Muscle layer of colon (tissue), 2 donors: ENCODE results near the gene AHRR.
"Not testable (repeated sequence)": the region's sequence is repeated elsewhere in the genome, so short reads cannot be mapped to it uniquely, and the experiment has no call there.

Experiments used
- H3K27ac ChIP-seq: one replicate; pipeline ENCODE4 v1.7.0; 2013; ENCODE audit warnings: low read depth, mild to moderate bottlenecking, low read length, moderate library complexity
- H3K27me3 ChIP-seq, 2 donors: one replicate each; pipeline ENCODE4 v1.7.0; 2013; ENCODE audit warnings: low read length in 2 of 2, mild to moderate bottlenecking in 2 of 2; ENCODE audit not compliant: insufficient read depth in 2 of 2, control insufficient read depth in 1 of 2
- H3K36me3 ChIP-seq: one replicate; pipeline ENCODE4 v1.7.0; 2013; ENCODE audit warnings: mild to moderate bottlenecking, low read length; ENCODE audit not compliant: insufficient read depth
- H3K4me1 ChIP-seq: one replicate; pipeline ENCODE4 v1.7.0; 2013; ENCODE audit warnings: mild to moderate bottlenecking, low read length; ENCODE audit not compliant: insufficient read depth
- H3K4me3 ChIP-seq, 2 donors: one replicate each; pipeline ENCODE4 v1.7.0; 2013; ENCODE audit warnings: low read length in 2 of 2, low read depth in 1 of 2, mild to moderate bottlenecking in 1 of 2, moderate library complexity in 1 of 2
- H3K9ac ChIP-seq: one replicate; pipeline ENCODE4 v1.7.0; 2013; ENCODE audit warnings: low read length
- H3K9me3 ChIP-seq: one replicate; pipeline ENCODE4 v1.7.0; 2013; ENCODE audit warnings: mild to moderate bottlenecking, low read length
- donor health status: abdominal sarcoma.
- donor health status: Adenocarcinoma of cecum.

Gene AHRR

DNA sequence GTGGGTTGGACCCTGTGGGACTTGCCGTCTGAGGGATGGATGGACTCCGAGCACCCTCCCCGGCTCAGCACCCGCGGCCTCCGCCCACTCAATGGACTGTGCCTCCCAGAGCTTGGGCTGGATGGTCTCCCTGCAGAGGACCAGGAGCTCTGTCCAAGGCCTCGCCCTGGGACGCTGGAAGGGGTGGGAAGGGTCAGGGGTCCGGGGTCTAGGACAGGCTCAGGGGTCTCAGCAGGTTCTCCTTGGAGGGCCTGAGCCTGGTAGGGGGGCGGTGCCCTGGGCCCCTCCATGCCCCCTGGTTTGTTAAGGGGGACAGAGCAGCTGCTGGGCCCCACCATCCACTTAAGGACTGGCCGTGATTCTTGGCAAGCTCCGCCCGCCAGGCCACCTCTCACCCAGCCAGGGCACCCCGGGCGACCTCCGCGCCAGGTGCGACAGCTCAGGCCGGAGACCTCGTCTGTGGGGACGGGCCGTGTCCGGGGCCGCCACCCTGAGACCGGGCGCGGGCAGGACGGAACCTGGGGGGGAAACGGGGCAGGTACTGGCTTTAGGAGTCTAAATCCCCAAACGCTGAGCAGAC, 150.7 kb downstream of the AHRR start:
- no peaks in the 10 kb centered on the region for H3K36me3 ChIP-seq

DNA sequence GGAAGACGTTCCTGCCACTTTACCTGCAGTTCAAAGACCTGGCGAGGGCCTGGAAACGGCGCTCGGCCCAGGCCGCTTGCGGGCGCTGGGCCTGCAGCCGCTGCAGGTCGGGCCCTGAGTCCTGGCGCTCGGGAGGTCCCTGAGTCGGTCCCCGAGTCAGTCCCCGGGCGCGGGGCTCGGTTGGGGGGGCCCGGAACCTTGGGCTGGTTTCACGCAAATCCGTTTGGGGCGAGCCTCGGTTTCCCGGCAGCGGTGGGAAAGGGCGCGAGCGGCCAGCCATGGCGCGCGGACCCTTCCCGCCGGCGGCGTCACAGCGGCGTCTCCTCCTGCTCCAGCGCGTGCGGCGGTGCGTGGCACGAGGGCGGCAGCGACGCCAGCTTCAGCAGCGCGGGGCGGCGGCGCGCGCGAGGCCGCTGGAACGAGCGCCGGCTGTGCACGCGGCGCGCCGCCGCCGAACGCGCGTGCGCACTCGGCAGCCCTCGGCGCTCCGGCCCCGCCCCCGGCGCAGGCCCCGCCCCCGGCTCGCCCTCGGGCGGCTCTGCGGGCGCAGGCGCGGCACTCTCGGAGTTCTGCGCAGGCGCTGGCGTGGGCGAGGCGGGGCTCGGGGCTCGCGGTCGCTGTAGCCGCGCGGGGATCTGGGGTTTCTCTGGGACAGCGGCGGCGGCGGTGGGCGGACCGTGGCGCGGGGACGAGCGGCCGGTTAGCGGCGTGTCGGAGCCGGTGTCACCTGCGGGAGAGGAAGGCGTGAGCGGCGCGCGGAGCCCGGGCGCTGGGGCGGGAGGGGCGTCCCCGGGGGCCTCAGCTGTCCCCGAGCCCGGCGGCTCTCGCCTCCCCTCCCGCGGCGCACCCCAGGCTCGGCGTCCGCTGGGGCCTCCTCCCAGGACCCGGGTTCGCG, 151.4 kb downstream of the AHRR start:
- H3K9me3 ChIP-seq: no peaks in the 10 kb centered on the region
- peaks cover 19% of the 10 kb centered on the region for H3K4me1 ChIP-seq
- H3K4me3 ChIP-seq: peak overlapping the region; percentile 65 to 93
- H3K27ac ChIP-seq: peak overlapping the region; percentile 58
- H3K27me3 ChIP-seq: peaks cover 16 to 34% of the 10 kb centered on the region in 2 donors
- H3K9ac ChIP-seq: no peak overlapping the region
- H3K36me3 ChIP-seq: no peaks in the 10 kb centered on the region

More for the DNA sequence above, 150.7 kb downstream of the AHRR start:
- Histone ChIP-seq H3K27me3 (peaks cover 16 to 27% of the 10 kb centered on the region in 2 donors), H3K9ac (no peak overlapping the region), H3K27ac (peak overlapping the region; percentile 49), H3K9me3 (no peaks in the 10 kb centered on the region), H3K4me1 (peaks cover 19% of the 10 kb centered on the region), H3K4me3 (peak overlapping the region; percentile 65 to 93)

DNA sequence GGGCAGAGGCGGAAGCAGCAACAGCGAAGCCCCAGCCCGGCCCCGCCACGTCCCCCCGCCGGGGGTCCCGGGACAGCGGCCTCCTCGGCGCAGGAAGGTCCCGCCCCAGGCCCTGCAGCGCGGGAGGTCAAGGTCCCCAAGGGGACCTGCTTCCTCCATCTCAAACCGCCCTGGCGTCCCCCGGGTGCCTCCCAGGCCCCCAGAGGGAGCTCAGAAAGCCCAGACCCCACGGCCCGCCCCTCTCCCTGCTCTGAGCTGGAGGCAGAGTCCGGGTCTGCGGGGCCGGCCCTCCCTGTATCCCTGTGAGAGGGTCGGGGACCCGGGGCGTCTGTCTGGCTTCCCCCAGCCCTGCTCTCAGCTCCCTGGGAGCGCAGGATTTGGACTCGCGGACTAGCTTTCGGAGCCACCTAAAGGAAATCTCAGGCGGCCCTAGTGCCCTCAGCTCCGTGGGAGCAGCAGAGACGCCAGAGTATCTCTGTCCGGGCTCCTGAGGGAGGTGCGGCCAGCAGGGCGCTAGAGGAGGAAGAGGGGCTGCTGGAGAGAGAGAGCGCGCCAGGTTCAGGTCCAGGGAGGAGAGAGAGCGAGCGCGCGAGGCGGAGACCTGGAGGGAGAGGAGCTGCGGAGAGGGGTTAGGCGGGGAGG, 152.2 kb downstream of the AHRR start:
- Histone ChIP-seq H3K27ac (peak overlapping the region; percentile 58), H3K36me3 (no peaks in the 10 kb centered on the region), H3K9ac (no peak overlapping the region), H3K9me3 (no peaks in the 10 kb centered on the region), H3K4me1 (peaks cover 19% of the 10 kb centered on the region), H3K27me3 (peaks cover 16 to 42% of the 10 kb centered on the region in 2 donors), H3K4me3 (peak overlapping the region; percentile 64 to 93)

DNA sequence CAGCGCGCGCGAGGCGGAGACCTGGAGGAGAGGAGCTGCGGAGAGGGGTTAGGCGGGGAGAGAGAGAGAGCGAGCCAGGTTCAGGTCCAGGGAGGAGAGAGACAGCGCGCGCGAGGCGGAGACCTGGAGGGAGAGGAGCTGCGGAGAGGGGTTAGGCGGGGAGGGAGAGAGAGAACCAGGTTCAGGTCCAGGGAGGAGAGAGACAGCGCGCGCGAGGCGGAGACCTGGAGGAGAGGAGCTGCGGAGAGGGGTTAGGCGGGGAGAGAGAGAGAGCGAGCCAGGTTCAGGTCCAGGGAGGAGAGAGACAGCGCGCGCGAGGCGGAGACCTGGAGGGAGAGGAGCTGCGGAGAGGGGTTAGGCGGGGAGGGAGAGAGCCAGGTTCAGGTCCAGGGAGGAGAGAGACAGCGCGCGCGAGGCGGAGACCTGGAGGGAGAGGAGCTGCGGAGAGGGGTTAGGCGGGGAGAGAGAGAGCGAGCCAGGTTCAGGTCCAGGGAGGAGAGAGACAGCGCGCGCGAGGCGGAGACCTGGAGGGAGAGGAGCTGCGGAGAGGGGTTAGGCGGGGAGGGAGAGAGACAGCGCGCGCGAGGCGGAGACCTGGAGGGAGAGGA, 152.8 kb downstream of the AHRR start:
- not testable (repeated sequence) for H3K36me3 ChIP-seq, H3K27ac ChIP-seq, H3K9me3 ChIP-seq, H3K9ac ChIP-seq
- H3K4me3 ChIP-seq: peak overlapping the region; percentile 64 to 93
- peaks cover 16 to 48% of the 10 kb centered on the region in 2 donors for H3K27me3 ChIP-seq
- H3K4me1 ChIP-seq: peaks cover 19% of the 10 kb centered on the region

DNA sequence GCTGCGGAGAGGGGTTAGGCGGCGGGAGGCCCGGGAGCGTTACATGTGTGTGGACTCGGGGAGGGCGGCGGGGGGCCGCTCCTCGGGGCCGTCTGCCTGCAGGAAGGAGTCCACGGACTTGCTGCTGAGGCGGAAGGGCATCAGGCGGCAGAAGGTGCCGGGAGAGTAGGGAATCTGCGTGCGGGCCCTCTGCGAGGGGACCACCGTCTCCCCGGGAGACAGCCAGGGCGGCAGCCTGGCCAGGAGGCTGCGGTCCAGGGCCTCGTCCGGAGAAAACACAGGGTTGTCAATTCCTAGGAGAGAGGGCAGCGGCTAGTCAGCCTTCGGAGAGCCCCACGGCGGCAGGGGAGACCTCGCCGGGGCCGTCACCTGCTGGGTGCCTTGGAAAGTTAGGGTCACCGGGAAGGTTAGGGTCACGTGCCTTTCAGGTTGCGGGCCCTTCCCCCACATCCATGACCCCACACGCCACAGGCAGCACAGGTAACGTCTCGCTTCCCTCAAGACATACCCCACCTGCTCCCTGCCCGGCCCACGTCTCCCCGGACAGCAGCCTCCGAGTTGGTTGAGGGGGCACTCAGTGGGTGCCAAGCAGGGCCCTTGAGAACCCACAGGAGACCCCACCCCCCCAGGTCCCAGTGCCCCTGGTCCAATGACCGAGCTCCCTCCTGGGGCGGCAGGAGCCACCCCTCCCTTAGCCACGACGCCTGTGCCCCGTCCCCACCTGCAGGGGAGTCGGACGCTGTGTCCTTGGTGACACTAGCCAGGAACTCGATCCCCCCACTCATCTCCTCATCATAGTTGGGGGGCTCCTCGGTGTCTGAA, 153.5 kb downstream of the AHRR start:
- Histone ChIP-seq H3K27me3 (peaks cover 16 to 56% of the 10 kb centered on the region in 2 donors), H3K9me3 (no peaks in the 10 kb centered on the region), H3K36me3 (no peaks in the 10 kb centered on the region), H3K4me1 (peaks cover 19% of the 10 kb centered on the region), H3K4me3 (no peak overlapping the region), H3K27ac (no peak overlapping the region), H3K9ac (no peak overlapping the region)

DNA sequence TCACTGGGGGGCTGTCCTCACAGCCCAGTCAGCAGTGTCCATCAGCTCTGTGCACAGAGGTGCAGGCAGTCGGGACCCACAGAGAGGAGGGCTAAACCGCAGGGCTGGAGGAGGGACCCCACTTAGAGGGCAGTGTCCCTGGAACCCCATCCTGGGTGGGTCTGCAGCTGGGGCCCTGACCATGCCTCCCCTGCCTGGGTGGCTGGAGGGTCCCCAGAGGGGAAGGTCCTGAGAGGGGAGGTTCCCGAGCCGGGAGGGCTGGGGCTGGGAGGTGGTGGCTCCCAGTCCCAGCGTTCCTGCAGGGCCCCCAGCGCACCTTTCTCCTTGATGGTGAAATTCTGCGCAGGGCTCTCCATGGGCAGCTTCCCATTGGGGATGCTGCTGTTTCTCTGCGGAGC, 154.2 kb downstream of the AHRR start:
- Histone ChIP-seq H3K36me3 (no peaks in the 10 kb centered on the region), H3K9me3 (no peaks in the 10 kb centered on the region), H3K27me3 (peaks cover 16 to 62% of the 10 kb centered on the region in 2 donors), H3K4me3 (no peak overlapping the region), H3K27ac (no peak overlapping the region), H3K4me1 (peaks cover 19% of the 10 kb centered on the region), H3K9ac (no peak overlapping the region)

DNA sequence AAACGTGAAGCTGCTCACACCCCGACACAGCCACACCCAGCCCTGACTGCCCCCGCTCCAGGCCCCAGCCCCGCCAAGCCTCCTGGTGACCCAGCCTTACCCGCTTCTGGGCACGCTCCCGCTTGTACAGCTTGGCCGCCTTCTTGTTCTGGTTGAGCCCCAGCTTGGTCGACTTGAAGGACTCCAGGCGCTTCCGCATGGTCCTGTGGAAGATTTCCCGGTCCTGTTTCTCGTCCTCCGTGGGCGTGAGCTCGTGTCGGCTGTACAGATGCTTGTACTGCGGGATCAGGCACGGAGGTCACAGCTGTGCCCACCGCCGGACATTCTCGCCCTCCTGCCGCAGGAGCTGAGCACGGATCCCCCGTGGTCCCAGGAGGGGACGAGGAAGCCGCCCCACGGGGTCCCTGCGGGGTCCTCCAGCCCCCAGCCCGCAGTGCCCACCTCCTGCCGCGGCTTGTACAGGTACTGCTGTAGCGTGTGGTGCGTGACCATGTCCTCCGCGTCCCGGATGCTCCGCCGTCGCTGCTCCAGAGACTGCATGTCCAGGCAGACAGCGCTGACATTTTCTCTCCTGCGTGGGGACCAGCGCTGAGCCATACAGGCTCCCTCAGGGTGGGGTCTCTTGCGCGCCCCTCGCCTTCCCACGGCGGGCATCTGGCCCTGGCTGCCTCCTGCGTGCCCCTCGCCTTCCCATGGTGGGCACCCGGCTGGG, 154.7 kb downstream of the AHRR start:
- Histone ChIP-seq H3K9me3 (no peaks in the 10 kb centered on the region), H3K27me3 (peaks cover 21 to 66% of the 10 kb centered on the region in 2 donors), H3K36me3 (no peaks in the 10 kb centered on the region), H3K27ac (no peak overlapping the region), H3K4me3 (no peak overlapping the region), H3K9ac (no peak overlapping the region), H3K4me1 (peaks cover 14% of the 10 kb centered on the region)

DNA sequence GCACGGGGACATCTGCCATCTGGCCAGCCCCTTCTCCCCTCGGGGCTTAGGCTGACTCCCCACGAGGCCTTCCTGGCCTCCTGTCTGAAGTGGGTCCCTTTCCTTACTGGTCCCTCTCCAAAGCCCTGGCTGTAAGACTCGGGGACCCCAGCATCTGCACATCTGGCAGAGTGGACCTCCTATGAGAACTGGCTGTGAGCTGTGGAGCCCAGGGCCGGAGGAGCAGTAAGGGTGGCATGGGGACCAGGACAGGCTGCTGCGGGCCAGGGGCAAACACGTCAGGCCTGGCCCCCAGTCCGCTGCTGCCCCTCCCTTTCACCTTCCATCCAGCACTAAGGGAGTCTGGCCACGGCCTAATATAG, 155.3 kb downstream of the AHRR start:
- no peak overlapping the region for H3K9ac ChIP-seq
- H3K4me1 ChIP-seq: peaks cover 9% of the 10 kb centered on the region
- H3K4me3 ChIP-seq: no peak overlapping the region
- peaks cover 22 to 66% of the 10 kb centered on the region in 2 donors for H3K27me3 ChIP-seq
- no peak overlapping the region for H3K27ac ChIP-seq
- H3K9me3 ChIP-seq: no peaks in the 10 kb centered on the region
- no peaks in the 10 kb centered on the region for H3K36me3 ChIP-seq

DNA sequence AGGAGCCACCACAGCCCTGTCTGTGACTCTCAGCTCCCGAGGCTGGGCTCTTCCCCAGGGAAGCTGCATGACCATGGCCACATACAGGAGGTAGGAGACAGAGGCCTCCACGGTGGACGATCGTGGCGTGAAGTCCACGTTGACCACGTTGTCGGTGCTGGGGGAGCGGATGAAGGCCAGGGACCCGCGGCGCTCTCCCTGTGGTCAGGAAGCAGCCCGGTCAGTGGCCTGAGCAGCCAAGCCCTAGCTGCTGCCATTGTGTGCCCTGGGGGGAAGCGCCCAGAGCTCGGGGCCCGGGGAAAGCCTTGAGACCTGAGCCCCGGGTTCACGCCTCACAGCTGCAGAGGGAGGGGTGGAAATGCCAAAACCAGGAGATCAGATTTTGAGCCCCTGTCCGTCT, 155.7 kb downstream of the AHRR start:
- Histone ChIP-seq H3K9me3 (no peaks in the 10 kb centered on the region), H3K4me3 (no peak overlapping the region), H3K27me3 (peaks cover 22 to 70% of the 10 kb centered on the region in 2 donors), H3K9ac (no peak overlapping the region), H3K27ac (no peak overlapping the region), H3K4me1 (peaks cover 5% of the 10 kb centered on the region), H3K36me3 (no peaks in the 10 kb centered on the region)

DNA sequence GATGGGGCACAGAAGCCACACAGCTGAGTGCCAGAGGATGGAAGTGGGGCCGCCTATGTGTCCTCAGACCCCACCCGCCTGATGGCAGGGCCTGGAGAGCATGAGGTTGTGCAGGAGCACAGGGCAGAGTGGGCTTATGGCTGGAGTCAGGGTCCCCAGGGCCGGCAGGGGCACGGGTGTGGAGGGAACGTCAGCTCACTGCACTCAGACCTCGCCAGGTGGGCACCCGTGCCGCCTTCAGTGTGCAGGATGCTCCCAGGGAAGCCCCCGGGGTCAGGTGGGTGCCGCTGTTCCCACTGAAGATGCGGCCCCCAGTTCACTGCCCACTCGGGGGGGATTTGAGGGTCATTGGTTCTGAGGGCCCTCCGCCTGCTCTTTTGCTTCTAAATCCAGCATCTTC, 156.4 kb downstream of the AHRR start:
- H3K27me3 ChIP-seq: peaks cover 22 to 76% of the 10 kb centered on the region in 2 donors
- H3K9ac ChIP-seq: no peak overlapping the region
- no peak overlapping the region for H3K27ac ChIP-seq
- H3K4me3 ChIP-seq: no peak overlapping the region
- peaks cover 4% of the 10 kb centered on the region for H3K4me1 ChIP-seq
- no peaks in the 10 kb centered on the region for H3K9me3 ChIP-seq
- H3K36me3 ChIP-seq: no peaks in the 10 kb centered on the region
